Measurements from ENCODE around the gene CFAP410. TPM values are rescaled to one million over a fixed set of nuclear protein-coding genes. Genes with fewer than 3 reads are reported as not detected.

CFAP410 gene
- total RNA-seq, 1 experiment from 2014 or later: 8.6 TPM

DNA sequence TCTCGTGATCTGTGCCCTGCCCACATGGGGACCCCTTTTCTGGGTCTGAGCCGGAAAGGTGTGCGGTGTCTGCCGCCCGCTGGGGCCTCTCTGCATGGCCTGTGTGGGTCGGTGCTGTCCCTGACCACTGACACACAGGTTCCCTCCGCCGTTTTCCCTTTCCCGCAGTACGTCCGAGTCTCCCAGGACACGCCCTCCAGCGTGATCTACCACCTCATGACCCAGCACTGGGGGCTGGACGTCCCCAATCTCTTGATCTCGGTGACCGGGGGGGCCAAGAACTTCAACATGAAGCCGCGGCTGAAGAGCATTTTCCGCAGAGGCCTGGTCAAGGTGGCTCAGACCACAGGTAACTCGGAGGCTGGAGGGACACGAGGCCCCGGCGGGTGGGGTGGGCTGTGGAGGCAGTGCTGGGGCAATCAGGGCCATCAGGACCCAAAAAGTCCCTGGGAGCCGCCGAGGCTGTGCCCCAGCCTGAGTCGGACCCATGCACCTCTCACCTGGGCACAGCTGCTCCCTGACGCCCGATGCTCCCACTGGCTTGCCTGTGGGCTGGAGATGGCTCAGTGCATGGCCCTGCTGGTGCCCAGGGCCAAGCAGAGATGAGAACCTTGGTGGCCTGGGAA lies 27.5 kb upstream of the CFAP410 start:
- CTCF ChIA-PET: no interaction called here
- DNase-seq: no peak
- Mint-ChIP-seq H3K9me3 (ENCODE audit: low read depth, unreplicated experiment) (no peaks in the 10 kb centered on the region), H3K27me3 (ENCODE audit: unreplicated experiment) (peaks cover 61% of the 10 kb centered on the region), H3K27ac (ENCODE audit: unreplicated experiment) (no peak overlapping the region), H3K36me3 (ENCODE audit: insufficient read depth, unreplicated experiment) (no peaks in the 10 kb centered on the region), H3K4me3 (ENCODE audit: low read depth, unreplicated experiment) (no peak overlapping the region), H3K4me1 (ENCODE audit: low read depth, unreplicated experiment) (no peaks in the 10 kb centered on the region)
- intact Hi-C loops (cut with micrococcal nuclease; ENCODE audit: unreplicated experiment): no loop called here
- no TSS peak for BruUV-seq (replicated peaks)
- no peak for TF ChIP-seq CTCF (IDR thresholded peaks at IDR 0.05; ENCODE audit: unreplicated experiment)

DNA sequence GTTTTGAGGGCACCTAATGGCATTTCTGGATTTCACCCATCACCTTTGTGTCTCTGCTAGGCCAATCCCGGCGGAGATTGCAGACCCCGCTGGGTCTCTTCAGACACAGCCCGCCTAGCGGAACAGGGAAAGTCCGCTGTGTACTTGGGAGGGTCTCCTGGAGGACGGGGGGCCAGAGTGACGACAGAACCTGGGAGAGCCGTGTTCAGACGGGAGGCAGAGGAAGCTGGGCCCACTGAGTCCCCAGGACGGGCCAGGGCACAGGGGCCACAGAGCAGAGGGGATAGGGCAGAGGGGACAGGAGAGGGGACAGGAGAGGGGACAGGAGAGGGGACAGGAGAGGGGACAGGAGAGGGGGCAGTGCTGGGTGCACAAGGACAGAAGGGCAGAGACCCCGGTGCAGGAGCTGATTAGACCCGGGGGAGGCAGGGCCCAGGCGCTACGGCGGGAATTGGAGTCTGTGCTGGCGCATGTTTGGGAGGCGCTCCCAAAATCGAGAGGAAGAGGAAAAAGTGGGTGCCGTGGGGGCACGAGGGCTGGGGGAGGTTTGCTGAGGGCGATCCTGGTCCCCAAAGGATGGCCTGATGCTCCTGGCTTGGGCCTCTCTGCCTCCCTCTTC lies 26.9 kb upstream of the CFAP410 start:
- no peak for DNase-seq
- intact Hi-C loops (cut with micrococcal nuclease; ENCODE audit: unreplicated experiment): no loop called here
- H3K4me3 Mint-ChIP-seq (ENCODE audit: low read depth, unreplicated experiment): no peak overlapping the region
- CTCF ChIA-PET: no interaction called here
- H3K9me3 Mint-ChIP-seq (ENCODE audit: low read depth, unreplicated experiment): no peaks in the 10 kb centered on the region
- H3K36me3 Mint-ChIP-seq (ENCODE audit: insufficient read depth, unreplicated experiment): no peaks in the 10 kb centered on the region
- no TSS peak for BruUV-seq (replicated peaks)
- no peak for TF ChIP-seq CTCF (IDR thresholded peaks at IDR 0.05; ENCODE audit: unreplicated experiment)
- H3K4me1 Mint-ChIP-seq (ENCODE audit: low read depth, unreplicated experiment): no peaks in the 10 kb centered on the region
- no peak overlapping the region for H3K27ac Mint-ChIP-seq (ENCODE audit: unreplicated experiment)
- H3K27me3 Mint-ChIP-seq (ENCODE audit: unreplicated experiment): peaks cover 59% of the 10 kb centered on the region

DNA sequence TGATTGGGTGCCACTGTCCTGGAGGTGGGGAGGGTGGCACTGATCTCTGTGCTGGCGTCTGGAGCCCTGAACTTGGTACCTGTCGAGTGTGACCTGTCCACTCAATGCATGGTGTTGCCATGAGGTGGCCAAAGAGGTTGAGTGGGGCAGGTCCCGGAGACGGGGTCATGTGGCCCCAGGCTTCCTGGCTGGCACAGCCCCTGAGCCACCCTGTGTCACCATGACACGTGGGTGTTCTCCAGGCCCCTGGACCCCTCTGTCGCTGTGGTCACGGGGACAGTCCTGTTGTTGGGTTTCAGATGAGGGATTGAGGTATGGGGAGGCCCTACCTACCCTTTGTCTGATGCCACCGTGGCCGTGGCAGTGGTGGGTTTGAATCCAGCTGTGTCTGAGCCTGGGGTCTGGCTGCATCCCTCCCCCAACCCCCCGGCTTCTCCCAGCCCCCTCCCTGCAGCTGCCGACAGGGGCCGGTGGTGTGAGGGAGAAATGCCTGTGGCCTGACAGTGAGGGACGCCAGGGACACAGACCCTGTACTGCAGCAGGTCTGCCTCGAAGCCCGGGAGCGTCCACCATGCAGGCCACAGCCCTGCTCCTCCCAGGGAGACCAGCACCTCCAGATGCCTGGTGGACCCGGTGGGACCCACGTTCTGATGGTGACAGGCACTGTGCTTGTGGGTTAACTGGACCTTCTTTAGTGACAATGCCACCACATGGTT lies 26.2 kb upstream of the CFAP410 start:
- no peaks in the 10 kb centered on the region for H3K4me1 Mint-ChIP-seq (ENCODE audit: low read depth, unreplicated experiment)
- BruUV-seq (replicated peaks): no TSS peak
- H3K4me3 Mint-ChIP-seq (ENCODE audit: low read depth, unreplicated experiment): no peak overlapping the region
- DNase-seq: no peak
- no peak for TF ChIP-seq CTCF (IDR thresholded peaks at IDR 0.05; ENCODE audit: unreplicated experiment)
- no peaks in the 10 kb centered on the region for H3K36me3 Mint-ChIP-seq (ENCODE audit: insufficient read depth, unreplicated experiment)
- intact Hi-C loops (cut with micrococcal nuclease; ENCODE audit: unreplicated experiment): no loop called here
- H3K27ac Mint-ChIP-seq (ENCODE audit: unreplicated experiment): no peak overlapping the region
- CTCF ChIA-PET: no interaction called here
- H3K27me3 Mint-ChIP-seq (ENCODE audit: unreplicated experiment): peaks cover 59% of the 10 kb centered on the region
- H3K9me3 Mint-ChIP-seq (ENCODE audit: low read depth, unreplicated experiment): no peaks in the 10 kb centered on the region

DNA sequence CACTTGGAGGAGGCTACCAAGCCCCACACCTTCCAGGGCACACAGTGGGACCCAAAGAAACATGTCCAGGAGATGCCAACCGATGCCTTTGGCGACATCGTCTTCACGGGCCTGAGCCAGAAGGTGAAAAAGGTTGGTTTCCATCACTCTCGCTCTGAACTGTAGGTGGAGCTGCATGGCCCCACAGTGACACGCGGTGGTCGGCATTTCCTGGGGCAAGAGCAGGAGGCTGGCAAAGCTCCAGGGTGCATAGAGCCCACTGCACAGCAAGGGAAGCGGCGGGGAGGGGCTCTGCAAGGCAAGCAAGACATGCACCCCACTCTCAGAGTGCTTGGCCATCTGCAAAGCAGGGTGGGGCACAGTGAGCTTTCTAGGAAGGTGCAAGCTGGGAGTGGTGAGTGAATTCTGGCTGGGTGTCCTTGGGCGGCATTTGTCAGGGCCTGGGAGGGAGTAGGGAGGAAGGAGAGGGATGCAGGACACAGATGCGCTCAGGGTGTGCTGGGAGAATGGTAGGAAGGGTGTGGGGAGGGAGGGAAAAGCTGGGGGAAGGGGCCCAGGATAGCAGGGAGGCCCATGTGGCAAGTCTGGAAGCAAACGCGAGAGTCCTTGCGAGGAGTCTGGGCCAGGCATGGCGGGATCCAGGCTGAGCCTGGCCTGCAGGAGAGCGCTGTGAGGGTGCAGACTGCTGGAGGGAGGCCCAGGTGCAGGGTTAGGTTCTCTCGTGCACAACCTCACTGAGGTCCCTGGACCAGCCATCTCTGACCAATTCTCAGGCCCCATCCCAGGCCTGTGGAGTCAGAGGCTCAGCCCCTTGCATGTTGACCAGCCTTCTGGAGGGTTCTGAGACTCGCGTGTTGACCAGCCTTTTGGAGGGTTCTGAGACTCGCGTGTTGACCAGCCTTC lies 25.2 kb upstream of the CFAP410 start:
- no peaks in the 10 kb centered on the region for H3K9me3 Mint-ChIP-seq (ENCODE audit: low read depth, unreplicated experiment)
- H3K4me1 Mint-ChIP-seq (ENCODE audit: low read depth, unreplicated experiment): no peaks in the 10 kb centered on the region
- CTCF ChIA-PET: no interaction called here
- H3K27me3 Mint-ChIP-seq (ENCODE audit: unreplicated experiment): peaks cover 57% of the 10 kb centered on the region
- no TSS peak for BruUV-seq (replicated peaks)
- H3K4me3 Mint-ChIP-seq (ENCODE audit: low read depth, unreplicated experiment): no peak overlapping the region
- intact Hi-C loops (cut with micrococcal nuclease; ENCODE audit: unreplicated experiment): no loop called here
- TF ChIP-seq CTCF (IDR thresholded peaks at IDR 0.05; ENCODE audit: unreplicated experiment): no peak
- no peak overlapping the region for H3K27ac Mint-ChIP-seq (ENCODE audit: unreplicated experiment)
- DNase-seq: no peak
- no peaks in the 10 kb centered on the region for H3K36me3 Mint-ChIP-seq (ENCODE audit: insufficient read depth, unreplicated experiment)

Measured in Calu3 (cell line).